ENCODE results near the gene DIDO1. TPM values are rescaled to one million over a fixed set of nuclear protein-coding genes. Genes with fewer than 3 reads are reported as not detected.
"Not testable (repeated sequence)": the region's sequence is repeated elsewhere in the genome, so short reads cannot be mapped to it uniquely, and the experiment has no call there.

Gene DIDO1
- total RNA-seq, 4 donors from 2014 or later = 64.5 to 89.7 (median 78.9) TPM

- H3K36me3 ChIP-seq = no peaks in the 10 kb centered on the region
- no peak for DNase-seq (ENCODE audit: low spot score in 2 of 2)
- H3K4me1 ChIP-seq = peaks cover 0 to 87% (median 78%) of the 10 kb centered on the region in 4 donors
- H3K27me3 ChIP-seq = no peaks in the 10 kb centered on the region
- TF ChIP-seq CTCF (IDR thresholded peaks at IDR 0.05) = no peak
- no peak for TF ChIP-seq POLR2A (IDR thresholded peaks at IDR 0.05)
- no peak for TF ChIP-seq EP300 (IDR thresholded peaks at IDR 0.05)
- H3K4me3 ChIP-seq = peak overlapping the region; percentile 66 to 98 (median 90)
- 22 to 23% methylated on average over 12 of the region's 12 CpGs for WGBS, 2 donors
- H3K9me3 ChIP-seq = no peaks in the 10 kb centered on the region
- peak overlapping the region; percentile 94 to 100 (median 97) for H3K27ac ChIP-seq
Observed at GRCh38 chr20:62924442-62925075, 1.7 kb downstream of the DIDO1 start.

GRCh38 chr20:62923669-62924441 lies 2.5 kb downstream of the DIDO1 start:
- Histone ChIP-seq H3K9me3 (no peaks in the 10 kb centered on the region), H3K27me3 (no peaks in the 10 kb centered on the region), H3K4me1 (peaks cover 0 to 87% (median 80%) of the 10 kb centered on the region in 4 donors), H3K27ac (peak overlapping the region; percentile 94 to 100 (median 97)), H3K4me3 (peak overlapping the region in 2 of 4 donors; percentile 97 to 98), H3K36me3 (no peaks in the 10 kb centered on the region)
- TF ChIP-seq EP300 (IDR thresholded peaks at IDR 0.05) (no peak), POLR2A (IDR thresholded peaks at IDR 0.05) (no peak), CTCF (IDR thresholded peaks at IDR 0.05) (no peak)
- WGBS, 2 donors = 44% methylated on average over 7 of the region's 7 CpGs
- DNase-seq (ENCODE audit: low spot score in 2 of 2) = no peak

- H3K27me3 ChIP-seq; DNase-seq (ENCODE audit: low spot score in 2 of 2); H3K9me3 ChIP-seq; H3K36me3 ChIP-seq: not testable (repeated sequence)
- Histone ChIP-seq H3K4me1 (peaks cover 0 to 87% (median 81%) of the 10 kb centered on the region in 4 donors), H3K4me3 (peak overlapping the region in 1 of 4 donors; percentile 5), H3K27ac (peak overlapping the region in 3 of 4 donors; percentile 96 to 100 (median 98))
- WGBS, 2 donors = 57 to 64% methylated on average over 17 of the region's 17 CpGs
Observed at GRCh38 chr20:62923059-62923668, 3.1 kb downstream of the DIDO1 start.

- no peak for TF ChIP-seq POLR2A (IDR thresholded peaks at IDR 0.05)
- TF ChIP-seq CTCF (IDR thresholded peaks at IDR 0.05) = no peak
- no peak for TF ChIP-seq EP300 (IDR thresholded peaks at IDR 0.05)
- H3K4me3 ChIP-seq = no peak overlapping the region
- peaks cover 0 to 87% (median 81%) of the 10 kb centered on the region in 4 donors for H3K4me1 ChIP-seq
- no peaks in the 10 kb centered on the region for H3K27me3 ChIP-seq
- no peaks in the 10 kb centered on the region for H3K36me3 ChIP-seq
- 75 to 85% methylated on average over 13 to 14 of the region's 14 CpGs for WGBS, 2 donors
- DNase-seq (ENCODE audit: low spot score in 2 of 2) = no peak
- peak overlapping the region in 3 of 4 donors; percentile 96 to 100 (median 98) for H3K27ac ChIP-seq
- no peaks in the 10 kb centered on the region for H3K9me3 ChIP-seq
Observed at GRCh38 chr20:62922451-62922921, 3.8 kb downstream of the DIDO1 start.

GRCh38 chr20:62921119-62921687 lies 5.1 kb downstream of the DIDO1 start:
- Histone ChIP-seq H3K27ac (peak overlapping the region in 2 of 4 donors; percentile 0 to 2), H3K4me1 (peaks cover 0 to 91% (median 81%) of the 10 kb centered on the region in 4 donors), H3K9me3 (no peaks in the 10 kb centered on the region), H3K4me3 (no peak overlapping the region), H3K36me3 (no peaks in the 10 kb centered on the region), H3K27me3 (no peaks in the 10 kb centered on the region)
- TF ChIP-seq CTCF (IDR thresholded peaks at IDR 0.05) (peak; percentile 19 to 51 (median 35)), EP300 (IDR thresholded peaks at IDR 0.05) (no peak)
- no peak for DNase-seq (ENCODE audit: low spot score in 2 of 2)
- 44 to 48% methylated on average over 8 of the region's 8 CpGs for WGBS, 2 donors
